SK-N-SH treated with all-trans-retinoic acid at 6 μM for 48 hours (cell line): ENCODE results near the gene SLK.

Experiments used
- ARNTL ChIP-seq: fragments of 450-650 bp; formaldehyde crosslinking; IDR thresholded peaks from 2 replicates; pipeline ENCODE4 v1.5.0; 2020; ENCODE audit warnings: low read depth, mild to moderate bottlenecking, moderate library complexity, borderline replicate concordance
- CSDC2 ChIP-seq: fragments of 250-450 bp; sonication (Bioruptor Pico); IDR thresholded peaks from 2 replicates; pipeline ENCODE4 v1.5.0; 2020; ENCODE audit warnings: mild to moderate bottlenecking, moderate library complexity
- ISL1 ChIP-seq: fragments of 250-450 bp; sonication (Bioruptor Pico); IDR thresholded peaks from 2 replicates; pipeline ENCODE4 v2.1.2; 2022; ENCODE audit warnings: mild to moderate bottlenecking, moderate library complexity
- RARB ChIP-seq: fragments of 250-450 bp; sonication (Bioruptor Pico); IDR thresholded peaks from 2 replicates; pipeline ENCODE4 v1.8.0; 2021; ENCODE audit warnings: mild to moderate bottlenecking, moderate library complexity
- TOX ChIP-seq: fragments of 250-450 bp; sonication (Bioruptor Pico); IDR thresholded peaks from 2 replicates; pipeline ENCODE4 v1.8.0; 2021; ENCODE audit warnings: mild to moderate bottlenecking, moderate library complexity, borderline replicate concordance
- ZC3H10 ChIP-seq: fragments of 250-450 bp; sonication (Bioruptor Pico); IDR thresholded peaks from 2 replicates; pipeline ENCODE4 v1.5.1; 2021; ENCODE audit warnings: mild to moderate bottlenecking, moderate library complexity
- ZNF8 ChIP-seq: fragments of 450-650 bp; formaldehyde crosslinking; IDR thresholded peaks from 2 replicates; pipeline ENCODE4 v1.5.0; 2020; ENCODE audit warnings: mild to moderate bottlenecking, moderate library complexity
- TF ChIP-seq, protein P1 (sequence below): fragments of 250-450 bp; sonication (Bioruptor Pico); IDR thresholded peaks from 2 replicates; pipeline ENCODE4 v1.8.0; 2020; ENCODE audit warnings: mild to moderate bottlenecking, moderate library complexity, borderline replicate concordance
- TF ChIP-seq, protein P2 (sequence below): fragments of 250-450 bp; sonication (Bioruptor Pico); IDR thresholded peaks from 2 replicates; pipeline ENCODE4 v1.5.1; 2021; ENCODE audit warnings: mild to moderate bottlenecking, moderate library complexity

- TF ChIP-seq ZC3H10 (no peak), ISL1 (CRISPR knock-in tag) (no peak), TOX (no peak), RARB (CRISPR knock-in tag) (no peak), ZNF8 (CRISPR knock-in tag) (no peak), CSDC2 (CRISPR knock-in tag) (no peak), ARNTL (CRISPR knock-in tag) (no peak)
- TF ChIP-seq, protein P1, sequence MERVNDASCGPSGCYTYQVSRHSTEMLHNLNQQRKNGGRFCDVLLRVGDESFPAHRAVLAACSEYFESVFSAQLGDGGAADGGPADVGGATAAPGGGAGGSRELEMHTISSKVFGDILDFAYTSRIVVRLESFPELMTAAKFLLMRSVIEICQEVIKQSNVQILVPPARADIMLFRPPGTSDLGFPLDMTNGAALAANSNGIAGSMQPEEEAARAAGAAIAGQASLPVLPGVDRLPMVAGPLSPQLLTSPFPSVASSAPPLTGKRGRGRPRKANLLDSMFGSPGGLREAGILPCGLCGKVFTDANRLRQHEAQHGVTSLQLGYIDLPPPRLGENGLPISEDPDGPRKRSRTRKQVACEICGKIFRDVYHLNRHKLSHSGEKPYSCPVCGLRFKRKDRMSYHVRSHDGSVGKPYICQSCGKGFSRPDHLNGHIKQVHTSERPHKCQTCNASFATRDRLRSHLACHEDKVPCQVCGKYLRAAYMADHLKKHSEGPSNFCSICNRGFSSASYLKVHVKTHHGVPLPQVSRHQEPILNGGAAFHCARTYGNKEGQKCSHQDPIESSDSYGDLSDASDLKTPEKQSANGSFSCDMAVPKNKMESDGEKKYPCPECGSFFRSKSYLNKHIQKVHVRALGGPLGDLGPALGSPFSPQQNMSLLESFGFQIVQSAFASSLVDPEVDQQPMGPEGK (CRISPR knock-in tag), result no peak
- TF ChIP-seq, protein P2, sequence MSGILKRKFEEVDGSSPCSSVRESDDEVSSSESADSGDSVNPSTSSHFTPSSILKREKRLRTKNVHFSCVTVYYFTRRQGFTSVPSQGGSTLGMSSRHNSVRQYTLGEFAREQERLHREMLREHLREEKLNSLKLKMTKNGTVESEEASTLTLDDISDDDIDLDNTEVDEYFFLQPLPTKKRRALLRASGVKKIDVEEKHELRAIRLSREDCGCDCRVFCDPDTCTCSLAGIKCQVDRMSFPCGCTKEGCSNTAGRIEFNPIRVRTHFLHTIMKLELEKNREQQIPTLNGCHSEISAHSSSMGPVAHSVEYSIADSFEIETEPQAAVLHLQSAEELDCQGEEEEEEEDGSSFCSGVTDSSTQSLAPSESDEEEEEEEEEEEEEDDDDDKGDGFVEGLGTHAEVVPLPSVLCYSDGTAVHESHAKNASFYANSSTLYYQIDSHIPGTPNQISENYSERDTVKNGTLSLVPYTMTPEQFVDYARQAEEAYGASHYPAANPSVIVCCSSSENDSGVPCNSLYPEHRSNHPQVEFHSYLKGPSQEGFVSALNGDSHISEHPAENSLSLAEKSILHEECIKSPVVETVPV, result no peak
These were observed 73.4 kb downstream of the SLK start for GRCh38 chr10:104040382-104040781.
